Measurements from ENCODE around the gene TMEM200B. TPM values are rescaled to one million over a fixed set of nuclear protein-coding genes. Genes with fewer than 3 reads are reported as not detected.

Gene TMEM200B
- total and polyA plus RNA-seq, 2 of the 4 experiments (the other 2 are of a cell fraction), result 4.8 to 6.2 TPM

GRCh38 chr1:29123053-29123886 lies 433 bp downstream of the TMEM200B start:
- H3K36me3 ChIP-seq (ENCODE audit: control insufficient read depth, insufficient read depth, low read length), result no peaks in the 10 kb centered on the region
- peak overlapping the region; percentile 54 for H3K4me3 ChIP-seq (ENCODE audit: insufficient read depth, low read depth, low read length)
- intact Hi-C loops (cut with micrococcal nuclease) (loop anchor here (2.0 to 5.0 kb wide), 2 partner anchors 58 to 241 kb away; partner anchors contain the start of gene SRSF4), in situ Hi-C loops (cut with MboI; ENCODE audit: low sequenced_read_pairs) (no loop called here), dilution Hi-C loops (cut with HindIII; ENCODE audit: low sequenced_read_pairs, unreplicated experiment) (no loop called here)
- no peaks in the 10 kb centered on the region; the same call in 1 of the 2 replicates for H3K9me1 ChIP-seq (ENCODE audit: insufficient read depth, low read length)
- H3K4me2 ChIP-seq (ENCODE audit: low read depth, low read length), result peak overlapping the region; percentile 69
- no peak overlapping the region; the same call in 1 of the 2 replicates for H3K18ac ChIP-seq (ENCODE audit: low read depth, low read length)
- H4K20me1 ChIP-seq (ENCODE audit: insufficient read depth, low read length), result no peaks in the 10 kb centered on the region; the same call in 1 of the 2 replicates
- peak overlapping the region; percentile 73 for H4K5ac ChIP-seq (ENCODE audit: low read depth, low read length)
- H2BK15ac ChIP-seq (ENCODE audit: low read depth, low read length), result no peak overlapping the region
- TF ChIP-seq NFE2L2 (IDR thresholded peaks at IDR 0.05; ENCODE audit: low read depth, low read length) (no peak), MAZ (IDR thresholded peaks at IDR 0.05; ENCODE audit: borderline replicate concordance, low read depth, low read length) (no peak), CEBPB (IDR thresholded peaks at IDR 0.05; ENCODE audit: low read depth, low read length) (no peak), CHD1 (IDR thresholded peaks at IDR 0.05; ENCODE audit: low read depth, low read length) (no peak), FOS (IDR thresholded peaks at IDR 0.05; ENCODE audit: low read depth, low read length) (no peak), RAD21 (IDR thresholded peaks at IDR 0.05; ENCODE audit: low read length) (no peak), RCOR1 (IDR thresholded peaks at IDR 0.05; ENCODE audit: insufficient replicate concordance, low read length) (no peak), SMC3 (IDR thresholded peaks at IDR 0.05; ENCODE audit: low read depth, low read length) (no peak), RFX5 (IDR thresholded peaks at IDR 0.05; ENCODE audit: low read depth, low read length) (no peak)
- TF ChIP-seq, protein P1, sequence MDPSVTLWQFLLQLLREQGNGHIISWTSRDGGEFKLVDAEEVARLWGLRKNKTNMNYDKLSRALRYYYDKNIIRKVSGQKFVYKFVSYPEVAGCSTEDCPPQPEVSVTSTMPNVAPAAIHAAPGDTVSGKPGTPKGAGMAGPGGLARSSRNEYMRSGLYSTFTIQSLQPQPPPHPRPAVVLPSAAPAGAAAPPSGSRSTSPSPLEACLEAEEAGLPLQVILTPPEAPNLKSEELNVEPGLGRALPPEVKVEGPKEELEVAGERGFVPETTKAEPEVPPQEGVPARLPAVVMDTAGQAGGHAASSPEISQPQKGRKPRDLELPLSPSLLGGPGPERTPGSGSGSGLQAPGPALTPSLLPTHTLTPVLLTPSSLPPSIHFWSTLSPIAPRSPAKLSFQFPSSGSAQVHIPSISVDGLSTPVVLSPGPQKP (IDR thresholded peaks at IDR 0.05; ENCODE audit: borderline replicate concordance, low read depth, low read length), result no peak
- TF ChIP-seq, protein P2, sequence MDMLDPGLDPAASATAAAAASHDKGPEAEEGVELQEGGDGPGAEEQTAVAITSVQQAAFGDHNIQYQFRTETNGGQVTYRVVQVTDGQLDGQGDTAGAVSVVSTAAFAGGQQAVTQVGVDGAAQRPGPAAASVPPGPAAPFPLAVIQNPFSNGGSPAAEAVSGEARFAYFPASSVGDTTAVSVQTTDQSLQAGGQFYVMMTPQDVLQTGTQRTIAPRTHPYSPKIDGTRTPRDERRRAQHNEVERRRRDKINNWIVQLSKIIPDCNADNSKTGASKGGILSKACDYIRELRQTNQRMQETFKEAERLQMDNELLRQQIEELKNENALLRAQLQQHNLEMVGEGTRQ (IDR thresholded peaks at IDR 0.05; ENCODE audit: low read depth, low read length), result no peak
- H2BK120ac ChIP-seq (ENCODE audit: low read depth, low read length), result peak overlapping the region; percentile 52
- H4K8ac ChIP-seq (ENCODE audit: low read depth in 2 of 2, low read length in 2 of 2), result peak overlapping the region; percentile 63 to 84; a peak in 3 of 4 replicates
- peak overlapping the region; percentile 81 for H3K27ac ChIP-seq (ENCODE audit: insufficient read depth, low read length)
- H3K9ac ChIP-seq (ENCODE audit: low read depth, low read length), result peak overlapping the region; percentile 67
- DNase-seq (peak; percentile 16), ATAC-seq (ENCODE audit: low read depth) (peak; percentile 0; the same call in 1 of the 2 replicates)
- peaks cover 17% of the 10 kb centered on the region for H3K4me1 ChIP-seq (ENCODE audit: control insufficient read depth, insufficient read depth, low read length)
- no peak overlapping the region for H2BK20ac ChIP-seq (ENCODE audit: low read depth, low read length)
- 31% methylated on average over 19 of the region's 70 CpGs; no CpG with 5 or more reads in 1 of the 2 experiments for WGBS, 2 experiments (ENCODE audit: extremely low coverage in 2 of 2, insufficient read length in 1 of 2)
- POLR2A ChIA-PET (ENCODE audit: unreplicated experiment), result no interaction called here
- H3K56ac ChIP-seq (ENCODE audit: extremely low read depth, insufficient read depth, low read length), result peak overlapping the region; percentile 52
- peak overlapping the region; percentile 72; the same call in 1 of the 2 replicates for H2AK5ac ChIP-seq (ENCODE audit: low read depth, low read length)
- CTCF ChIA-PET, result interaction anchor here (0.8 to 1.0 kb wide), 2 partner anchors 16 to 79 kb away, joined by 3 read pairs; no protein-coding TSS in a partner anchor
- peaks cover 0 to 13% of the 10 kb centered on the region in 2 experiments; a peak in 1 of 4 replicates for H3K79me1 ChIP-seq (ENCODE audit: low read depth in 1 of 2, low read length in 2 of 2)
- H3K23ac ChIP-seq (ENCODE audit: low read depth, low read length), result peak overlapping the region; percentile 67
- H3K14ac ChIP-seq (replicated peaks; ENCODE audit: low read depth, low read length), result peak overlapping the region; percentile 75
- no peaks in the 10 kb centered on the region for H3K27me3 ChIP-seq (ENCODE audit: control insufficient read depth, insufficient read depth, low read length)
- H4K91ac ChIP-seq (ENCODE audit: insufficient read depth, low read depth, low read length), result peak overlapping the region; percentile 74
- H2BK5ac ChIP-seq (ENCODE audit: low read depth, low read length, poor library complexity, severe bottlenecking), result peak overlapping the region; percentile 61
- H2AFZ ChIP-seq (replicated peaks; ENCODE audit: low read length, poor library complexity), result peak overlapping the region; percentile 88
- no peaks in the 10 kb centered on the region for H3K9me3 ChIP-seq (ENCODE audit: control insufficient read depth, insufficient read depth, low read length)
- peak overlapping the region; percentile 87 for H3K4ac ChIP-seq (ENCODE audit: low read depth, low read length)
- BruUV-seq (replicated peaks), result no TSS peak
- H2AK9ac ChIP-seq (replicated peaks; ENCODE audit: low read depth, low read length, poor library complexity), result peak overlapping the region; percentile 99

All from IMR-90 (cell line).